Ureter (tissue), 1 donor: Measurements from ENCODE around the gene LHFPL3. TPM values are rescaled to one million over a fixed set of nuclear protein-coding genes. Genes with fewer than 3 reads are reported as not detected.
"Not testable (repeated sequence)": the region's sequence is repeated elsewhere in the genome, so short reads cannot be mapped to it uniquely, and the experiment has no call there.

Source experiments
- DNase-seq: peaks from one replicate; pipeline ENCODE4 v3.0.0-alpha.2; 2020; ENCODE audit warnings: low spot score
- total RNA-seq: library from RNA; stranded (reverse); gene quantifications from one replicate; pipeline ENCODE4 v1.2.4, GENCODE V29; 2023
- donor health status: DM: yes; HTN: yes; CAD: no.

LHFPL3 gene
- not detected for total RNA-seq

- DNase-seq = no peak
These were observed at the start of gene LHFPL3 for GRCh38 chr7:104328296-104328969. LHFPL3 (plus strand) TSS chr7:104328603.

- DNase-seq = not testable (repeated sequence)
These were observed 46.7 kb upstream of the LHFPL3 start for GRCh38 chr7:104281685-104282084.

GRCh38 chr7:104286839-104287238 lies 41.6 kb upstream of the LHFPL3 start:
- DNase-seq = no peak

DNA sequence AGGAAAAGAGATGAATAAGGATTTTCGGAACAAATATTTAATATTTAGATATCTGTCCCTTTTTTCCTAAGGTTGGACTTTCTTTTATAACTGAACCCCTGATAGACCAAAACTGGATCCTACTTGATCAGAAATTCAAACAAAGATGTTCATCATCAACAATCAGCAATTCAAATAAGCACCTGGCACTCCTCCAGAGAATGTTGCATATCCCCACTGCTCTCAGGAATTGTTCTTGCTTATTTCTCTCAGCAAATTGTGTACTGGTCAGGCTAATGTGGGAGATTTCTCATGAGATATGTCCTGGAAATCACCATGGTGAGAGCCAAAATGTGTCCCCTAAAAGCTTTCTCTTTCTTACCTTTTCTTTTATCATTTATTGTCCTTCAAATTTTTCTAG lies 40.3 kb upstream of the LHFPL3 start:
- no peak for DNase-seq

DNA sequence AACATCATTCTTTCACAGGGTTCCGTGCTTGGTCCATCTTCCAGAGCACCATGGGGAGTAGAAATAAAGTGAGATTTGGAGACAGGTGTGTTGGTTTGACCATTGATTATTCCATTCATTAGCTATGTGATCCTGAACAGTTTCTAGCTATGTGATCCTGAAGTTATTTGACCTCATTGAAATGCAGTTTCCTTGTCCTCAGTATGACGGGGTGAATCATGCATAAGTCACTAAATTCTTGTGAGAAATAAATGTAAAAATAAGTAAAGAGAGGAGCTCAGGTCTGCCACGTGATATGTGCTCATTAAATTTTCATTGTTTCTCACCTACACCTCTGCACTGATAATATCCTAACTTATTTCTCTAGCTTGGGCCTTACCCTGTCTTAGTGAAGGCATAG lies 34.1 kb upstream of the LHFPL3 start:
- no peak for DNase-seq

DNA sequence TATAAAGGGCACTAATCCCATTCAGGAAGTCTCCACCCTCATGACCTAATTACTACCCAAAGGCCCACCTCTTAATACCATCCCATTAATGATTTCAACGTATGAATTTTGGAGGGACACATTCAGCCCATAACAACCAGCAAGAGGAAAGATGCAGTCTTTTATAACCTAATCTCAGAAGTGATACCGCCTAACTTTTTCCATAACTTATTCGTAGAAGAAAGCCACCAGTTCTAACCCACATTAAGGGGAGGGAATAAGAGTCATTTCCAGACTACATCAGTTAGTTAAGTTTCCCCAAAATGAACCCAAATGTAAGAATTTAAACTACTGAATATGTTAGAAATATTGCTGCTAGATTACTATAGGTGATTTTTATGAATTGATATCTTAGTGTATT lies 32.1 kb upstream of the LHFPL3 start:
- DNase-seq = no peak

- no peak for DNase-seq
These were observed 31.5 kb upstream of the LHFPL3 start for GRCh38 chr7:104296900-104297299.

- DNase-seq = no peak
These were observed 29.1 kb upstream of the LHFPL3 start for GRCh38 chr7:104299323-104299722.

DNA sequence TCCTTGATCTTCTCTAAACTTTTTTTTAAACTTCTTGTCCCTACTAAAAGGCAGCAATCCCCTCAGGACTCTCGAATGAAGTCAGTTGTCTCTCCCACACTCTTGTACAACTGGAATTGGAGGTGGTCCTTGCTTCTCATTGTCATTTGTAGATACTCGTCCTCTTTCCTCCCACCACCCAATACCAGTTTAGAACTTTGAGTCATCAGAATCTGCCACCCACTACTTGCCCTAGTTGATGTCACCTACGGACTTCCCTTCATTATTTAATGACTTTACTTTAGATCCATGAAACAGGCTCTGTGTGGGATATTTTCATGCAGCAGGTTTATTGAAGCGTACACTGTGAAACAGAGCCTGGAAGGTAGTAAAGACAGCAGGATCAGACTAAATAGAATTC lies 28.6 kb upstream of the LHFPL3 start:
- DNase-seq = no peak

DNA sequence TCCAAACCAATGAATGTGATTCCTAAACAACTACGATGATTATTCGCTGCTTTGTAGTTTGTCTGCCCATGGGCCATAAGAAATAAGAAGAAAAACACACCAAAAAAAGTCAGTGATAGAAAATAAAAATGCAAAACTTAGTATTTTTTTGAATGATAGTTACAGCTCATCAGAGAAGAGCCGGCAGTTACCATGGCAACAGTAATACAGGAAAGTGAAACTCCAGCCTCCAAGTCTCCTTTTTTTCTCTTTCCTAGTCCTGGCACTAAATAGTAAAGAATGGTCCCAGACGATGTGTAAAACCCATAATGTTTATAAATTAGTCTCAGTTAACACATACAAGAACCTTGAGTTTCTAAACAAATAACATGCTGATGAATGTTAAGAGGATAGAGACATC lies 21.6 kb upstream of the LHFPL3 start:
- DNase-seq = no peak

GRCh38 chr7:104317948-104318629 lies 10.3 kb upstream of the LHFPL3 start:
- DNase-seq = no peak

GRCh38 chr7:104327534-104327933 lies 869 bp upstream of the LHFPL3 start:
- no peak for DNase-seq

GRCh38 chr7:104327938-104328295 lies 486 bp upstream of the LHFPL3 start:
- no peak for DNase-seq

DNA sequence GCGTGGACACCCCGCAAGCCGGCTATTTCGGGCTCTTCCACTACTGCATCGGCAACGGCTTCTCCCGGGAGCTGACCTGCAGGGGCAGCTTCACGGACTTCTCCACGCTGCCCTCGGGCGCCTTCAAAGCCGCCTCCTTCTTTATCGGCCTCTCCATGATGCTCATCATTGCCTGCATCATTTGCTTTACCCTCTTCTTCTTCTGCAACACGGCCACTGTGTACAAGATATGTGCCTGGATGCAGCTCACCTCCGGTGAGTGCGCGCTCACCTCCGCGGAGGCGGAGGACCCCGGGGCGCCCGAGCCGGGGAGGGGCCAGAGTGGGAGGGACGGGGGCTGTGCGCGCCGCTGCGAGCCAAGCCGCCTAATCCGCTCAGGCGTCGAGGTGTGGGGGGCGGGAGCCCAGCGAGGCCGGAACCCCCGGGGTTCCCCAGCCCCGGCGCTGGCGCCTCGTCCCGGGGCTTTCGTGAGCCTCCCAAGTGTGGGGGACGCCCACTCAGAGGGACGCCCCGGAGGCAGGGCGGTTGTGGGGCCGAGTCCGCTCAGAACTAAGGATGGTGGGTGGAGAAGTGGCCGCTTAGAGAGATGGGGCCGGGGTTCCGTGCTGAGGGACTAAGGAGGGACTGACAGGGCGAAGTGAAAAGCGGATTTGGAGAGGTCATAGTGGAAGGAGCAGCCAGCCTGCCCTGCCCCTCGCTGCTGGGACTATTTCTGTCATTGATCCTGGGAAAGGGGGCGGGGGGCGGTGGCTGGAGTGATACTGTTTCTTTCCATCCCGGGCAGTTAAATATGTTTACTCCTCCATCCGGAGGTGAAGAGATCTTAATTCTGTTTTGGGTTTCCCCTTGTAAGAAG lies 795 bp downstream of the LHFPL3 start:
- no peak for DNase-seq

DNA sequence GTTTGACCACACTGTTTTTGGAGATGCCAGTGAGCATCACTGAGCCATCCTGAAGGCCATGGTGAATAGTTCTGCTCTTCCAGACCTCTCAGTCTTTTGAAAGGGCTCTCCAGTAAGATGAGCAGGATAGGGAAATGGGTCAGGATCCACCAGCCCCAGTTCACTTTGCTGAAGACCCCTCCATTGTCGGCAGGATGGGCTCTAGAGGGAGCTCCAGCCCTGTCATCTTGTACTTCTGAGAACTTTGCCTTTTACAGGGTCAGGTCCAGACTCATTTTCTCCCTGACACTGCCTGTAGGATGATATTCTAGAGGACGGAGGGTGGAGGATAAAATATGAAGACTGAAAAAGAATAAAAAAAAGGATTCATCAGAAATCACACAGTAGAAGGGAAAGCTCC lies 13.1 kb downstream of the LHFPL3 start:
- no peak for DNase-seq

DNA sequence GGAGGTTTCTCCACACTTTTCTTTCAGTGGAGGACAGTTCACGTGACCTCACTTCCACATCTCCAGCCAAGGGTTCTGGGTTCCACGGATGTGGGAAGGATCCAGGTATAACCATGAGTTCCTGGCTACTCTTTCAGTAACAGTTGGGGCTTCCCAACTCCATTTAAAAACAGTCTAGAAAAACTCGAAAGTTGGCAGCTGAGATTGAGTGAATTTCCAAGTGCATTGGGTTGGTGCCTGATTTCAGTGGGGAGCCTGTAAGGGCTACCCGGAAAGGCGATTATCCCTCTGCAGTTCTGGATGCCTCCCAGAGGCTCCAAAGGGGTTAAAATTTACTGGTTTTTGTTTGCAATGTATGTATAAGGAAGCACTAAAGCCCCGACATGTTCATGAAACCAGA lies 24.3 kb downstream of the LHFPL3 start:
- no peak for DNase-seq

DNA sequence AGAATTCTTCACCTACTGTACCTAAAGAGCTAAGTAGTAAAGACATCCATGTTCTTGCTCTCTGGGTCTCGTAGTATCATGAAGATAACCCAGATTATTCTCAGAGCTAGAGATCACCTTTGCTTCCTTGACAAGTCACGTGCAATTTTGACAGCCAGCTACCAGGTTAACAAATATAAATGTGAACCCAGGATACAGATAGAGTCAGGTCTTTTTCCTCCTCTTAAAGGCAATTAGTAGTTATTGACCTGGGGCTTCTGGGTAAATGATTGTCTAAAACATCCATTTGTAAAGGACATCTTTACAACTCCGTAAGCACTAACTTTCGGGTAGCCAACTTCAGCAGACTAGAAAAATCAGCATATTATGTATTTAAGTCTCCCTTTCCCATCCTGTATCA lies 28.8 kb downstream of the LHFPL3 start:
- no peak for DNase-seq

- DNase-seq = no peak
These were observed 30.2 kb downstream of the LHFPL3 start for GRCh38 chr7:104358446-104359132.

- DNase-seq = no peak
These were observed 34.4 kb downstream of the LHFPL3 start for GRCh38 chr7:104362756-104363155.

DNA sequence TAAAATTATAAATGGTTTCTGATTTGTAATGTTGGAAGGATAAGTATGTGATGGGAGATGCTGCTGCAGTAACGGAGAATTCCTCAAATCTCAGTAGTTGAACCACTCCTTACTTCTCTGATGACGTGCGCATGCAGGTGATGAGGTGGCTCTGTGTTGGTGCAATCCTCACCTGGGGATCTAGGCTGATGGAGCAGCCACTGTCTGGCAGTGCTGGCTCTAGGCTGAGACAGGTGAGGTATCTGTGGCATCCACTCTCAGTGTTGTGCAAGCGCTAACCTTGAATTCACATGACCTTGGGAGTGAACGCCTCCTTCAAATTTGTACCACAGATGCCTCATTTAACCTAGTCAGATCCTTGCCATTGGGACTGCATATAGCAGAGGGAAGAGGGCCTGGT lies 35.0 kb downstream of the LHFPL3 start:
- DNase-seq = no peak

DNA sequence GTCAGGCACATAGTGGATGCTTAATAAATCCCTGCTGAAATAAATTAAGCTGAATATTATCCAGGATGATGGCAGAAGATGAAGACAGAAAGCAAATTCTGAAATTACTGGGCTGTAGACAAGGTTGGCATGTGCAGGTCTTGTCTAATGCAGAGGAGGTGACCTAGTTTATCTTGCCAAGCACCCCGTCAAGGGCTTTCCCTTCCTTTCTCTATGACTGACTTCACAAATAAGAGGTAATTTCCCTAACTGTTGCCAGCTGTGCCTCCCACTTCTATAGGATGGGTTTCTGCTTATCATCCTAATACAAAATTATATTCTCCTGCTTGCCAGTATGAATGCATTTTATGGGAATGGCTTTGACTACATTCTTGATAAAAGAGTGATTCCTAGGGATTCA lies 38.0 kb downstream of the LHFPL3 start:
- no peak for DNase-seq

DNA sequence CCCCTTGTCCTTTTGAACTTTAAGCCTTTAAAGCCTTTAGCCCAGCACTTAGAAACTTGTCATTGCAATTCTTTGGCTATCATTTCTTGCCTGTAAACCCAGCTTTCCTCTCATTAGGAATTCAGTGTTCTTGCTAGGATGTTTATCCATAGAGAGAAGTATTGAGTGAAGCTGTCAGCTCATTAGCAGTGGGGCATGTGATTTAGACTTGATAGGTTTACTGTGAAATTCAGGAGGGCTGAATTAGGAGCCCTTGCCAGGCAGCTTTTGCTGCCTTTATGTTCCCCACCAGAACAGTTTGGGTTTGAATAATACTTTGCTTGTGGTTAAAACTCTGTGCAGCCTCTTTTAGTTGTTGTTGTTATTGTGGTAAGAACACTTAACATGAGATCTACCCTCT lies 39.5 kb downstream of the LHFPL3 start:
- no peak for DNase-seq
